B cell (primary cell): Measurements from ENCODE around the gene RNF149.

Experiments used
- EZH2 ChIP-seq: IDR thresholded peaks from 2 replicates; pipeline ENCODE4 v1.6.1; 2012; ENCODE audit warnings: borderline replicate concordance, low read depth, mild to moderate bottlenecking, moderate library complexity, low read length; ENCODE audit not compliant: insufficient read depth, poor library complexity, severe bottlenecking
- TF ChIP-seq, protein P1 (sequence below): fragments of 200-600 bp; IDR thresholded peaks from one replicate; pipeline ENCODE4 v1.8.0; 2022; ENCODE audit warnings: antibody characterized with exemption, mild to moderate bottlenecking

- TF ChIP-seq, protein P1, sequence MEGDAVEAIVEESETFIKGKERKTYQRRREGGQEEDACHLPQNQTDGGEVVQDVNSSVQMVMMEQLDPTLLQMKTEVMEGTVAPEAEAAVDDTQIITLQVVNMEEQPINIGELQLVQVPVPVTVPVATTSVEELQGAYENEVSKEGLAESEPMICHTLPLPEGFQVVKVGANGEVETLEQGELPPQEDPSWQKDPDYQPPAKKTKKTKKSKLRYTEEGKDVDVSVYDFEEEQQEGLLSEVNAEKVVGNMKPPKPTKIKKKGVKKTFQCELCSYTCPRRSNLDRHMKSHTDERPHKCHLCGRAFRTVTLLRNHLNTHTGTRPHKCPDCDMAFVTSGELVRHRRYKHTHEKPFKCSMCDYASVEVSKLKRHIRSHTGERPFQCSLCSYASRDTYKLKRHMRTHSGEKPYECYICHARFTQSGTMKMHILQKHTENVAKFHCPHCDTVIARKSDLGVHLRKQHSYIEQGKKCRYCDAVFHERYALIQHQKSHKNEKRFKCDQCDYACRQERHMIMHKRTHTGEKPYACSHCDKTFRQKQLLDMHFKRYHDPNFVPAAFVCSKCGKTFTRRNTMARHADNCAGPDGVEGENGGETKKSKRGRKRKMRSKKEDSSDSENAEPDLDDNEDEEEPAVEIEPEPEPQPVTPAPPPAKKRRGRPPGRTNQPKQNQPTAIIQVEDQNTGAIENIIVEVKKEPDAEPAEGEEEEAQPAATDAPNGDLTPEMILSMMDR: no peak
- no peak for TF ChIP-seq EZH2
These were observed 77.9 kb downstream of the RNF149 start for GRCh38 chr2:101230541-101231001.
